ENCODE data around the gene PLCXD3. TPM values are rescaled to one million over a fixed set of nuclear protein-coding genes. Genes with fewer than 3 reads are reported as not detected.

Gene PLCXD3
- total and polyA plus RNA-seq, 10 of the 15 experiments (the other 5 are each of a cell fraction or from before 2014, with no cell fraction given) = not detected

GRCh38 chr5:41309275-41309674, 201.1 kb downstream of the PLCXD3 start:
- H3K27ac ChIP-seq (ENCODE audit: control insufficient read depth, insufficient read depth) = no peak overlapping the region
- no peaks in the 10 kb centered on the region for H3K27me3 ChIP-seq (replicated peaks in 1 of 2; ENCODE audit: control insufficient read depth in 2 of 2, insufficient read depth in 2 of 2, low read length in 1 of 2)
- SMC1A ChIA-PET (ENCODE audit: uncharacterized antibody, unreplicated experiment) = no interaction called here
- no peaks in the 10 kb centered on the region for H3K79me2 ChIP-seq (ENCODE audit: control insufficient read depth, insufficient read depth, low read length)
- no peak for TF ChIP-seq MEF2A (IDR thresholded peaks at IDR 0.05; ENCODE audit: insufficient read depth, low read depth, low read length)
- no peak for TF ChIP-seq BCL11A (IDR thresholded peaks at IDR 0.05; ENCODE audit: low read depth, low read length)
- no peak for TF ChIP-seq SREBF1 (IDR thresholded peaks at IDR 0.05; ENCODE audit: low read length)
- TF ChIP-seq JUNB (IDR thresholded peaks at IDR 0.05) = no peak
- no peak for TF ChIP-seq ZNF622 (IDR thresholded peaks at IDR 0.05)
- TF ChIP-seq, protein P1, sequence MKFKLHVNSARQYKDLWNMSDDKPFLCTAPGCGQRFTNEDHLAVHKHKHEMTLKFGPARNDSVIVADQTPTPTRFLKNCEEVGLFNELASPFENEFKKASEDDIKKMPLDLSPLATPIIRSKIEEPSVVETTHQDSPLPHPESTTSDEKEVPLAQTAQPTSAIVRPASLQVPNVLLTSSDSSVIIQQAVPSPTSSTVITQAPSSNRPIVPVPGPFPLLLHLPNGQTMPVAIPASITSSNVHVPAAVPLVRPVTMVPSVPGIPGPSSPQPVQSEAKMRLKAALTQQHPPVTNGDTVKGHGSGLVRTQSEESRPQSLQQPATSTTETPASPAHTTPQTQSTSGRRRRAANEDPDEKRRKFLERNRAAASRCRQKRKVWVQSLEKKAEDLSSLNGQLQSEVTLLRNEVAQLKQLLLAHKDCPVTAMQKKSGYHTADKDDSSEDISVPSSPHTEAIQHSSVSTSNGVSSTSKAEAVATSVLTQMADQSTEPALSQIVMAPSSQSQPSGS (IDR thresholded peaks at IDR 0.05; ENCODE audit: low read length) = no peak
- TF ChIP-seq BMI1 (IDR thresholded peaks at IDR 0.05; ENCODE audit: borderline replicate concordance) = no peak
- TF ChIP-seq, protein P2, sequence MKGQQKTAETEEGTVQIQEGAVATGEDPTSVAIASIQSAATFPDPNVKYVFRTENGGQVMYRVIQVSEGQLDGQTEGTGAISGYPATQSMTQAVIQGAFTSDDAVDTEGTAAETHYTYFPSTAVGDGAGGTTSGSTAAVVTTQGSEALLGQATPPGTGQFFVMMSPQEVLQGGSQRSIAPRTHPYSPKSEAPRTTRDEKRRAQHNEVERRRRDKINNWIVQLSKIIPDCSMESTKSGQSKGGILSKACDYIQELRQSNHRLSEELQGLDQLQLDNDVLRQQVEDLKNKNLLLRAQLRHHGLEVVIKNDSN (IDR thresholded peaks at IDR 0.05; ENCODE audit: borderline replicate concordance, extremely low read length, insufficient read depth, low read depth, low read length) = no peak
- TF ChIP-seq ZBTB40 (IDR thresholded peaks at IDR 0.05; ENCODE audit: borderline replicate concordance) = no peak
- 30% methylated on average over 2 of the region's 2 CpGs for WGBS (ENCODE audit: insufficient coverage, insufficient replicate concordance, low lambda C conversion rate, missing lambda C conversion rate)
- H3K4me2 ChIP-seq (ENCODE audit: control insufficient read depth, insufficient read depth) = no peak overlapping the region
- intact Hi-C loops (cut with micrococcal nuclease; ENCODE audit: unreplicated experiment) = no loop called here
- no TSS peak for BruUV-seq (replicated peaks)
- no peaks in the 10 kb centered on the region for H3K9me3 ChIP-seq (replicated peaks; ENCODE audit: control insufficient read depth, insufficient read depth, low read length)
- CTCF ChIA-PET = no interaction called here
- no peaks in the 10 kb centered on the region for H4K20me1 ChIP-seq (ENCODE audit: control insufficient read depth, insufficient read depth)
- DNase-seq (ENCODE audit: low read depth, low spot score) = no peak
- POLR2A ChIA-PET = no interaction called here
- no peak overlapping the region for H3K4me3 ChIP-seq
- FAIRE-seq = no peak
- no peak overlapping the region for H3K9ac ChIP-seq (ENCODE audit: control insufficient read depth, insufficient read depth, low read length)
- H3K36me3 ChIP-seq (ENCODE audit: control insufficient read depth in 2 of 2, insufficient read depth in 2 of 2, low read length in 1 of 2) = no peaks in the 10 kb centered on the region
- no peak overlapping the region for H2AFZ ChIP-seq (ENCODE audit: control insufficient read depth, low read depth, low read length)
- no peak for ATAC-seq
- H3K4me1 ChIP-seq (ENCODE audit: control insufficient read depth, insufficient read depth, low read length) = no peaks in the 10 kb centered on the region
- RAD21 ChIA-PET (ENCODE audit: unreplicated experiment) = no interaction called here
- in situ Hi-C loops (cut with MboI) = no loop called here
